ENCODE data around the gene TBCK.

The TBCK gene

GRCh38 chr4:106253364-106254129 lies 62.5 kb downstream of the TBCK start:
- Histone ChIP-seq H3K4me3 (no peak overlapping the region), H3K9me3 (no peaks in the 10 kb centered on the region), H3K36me3 (peaks cover 21 to 39% (median 29%) of the 10 kb centered on the region in 3 donors), H3K4me1 (peaks cover 0 to 6% (median 0%) of the 10 kb centered on the region in 4 donors), H3K27ac (no peak overlapping the region), H3K27me3 (no peaks in the 10 kb centered on the region)
- intact Hi-C loops (cut with DNase I; ENCODE audit: low total_unique reads) = no loop called here
- TF ChIP-seq CTCF (IDR thresholded peaks at IDR 0.05) = no peak
- DNase-seq = no peak

- H3K36me3 ChIP-seq = peaks cover 15 to 42% (median 39%) of the 10 kb centered on the region in 3 donors
- H3K27me3 ChIP-seq = no peaks in the 10 kb centered on the region
- H3K9me3 ChIP-seq = no peaks in the 10 kb centered on the region
- no peaks in the 10 kb centered on the region for H3K4me1 ChIP-seq
- intact Hi-C loops (cut with DNase I; ENCODE audit: low total_unique reads) = no loop called here
- TF ChIP-seq CTCF (IDR thresholded peaks at IDR 0.05) = no peak
- H3K27ac ChIP-seq = no peak overlapping the region
- no peak for DNase-seq
- no peak overlapping the region for H3K4me3 ChIP-seq
Observed at GRCh38 chr4:106247600-106247999, 68.4 kb downstream of the TBCK start.

GRCh38 chr4:106246441-106246840 lies 69.6 kb downstream of the TBCK start:
- intact Hi-C loops (cut with DNase I; ENCODE audit: low total_unique reads) = no loop called here
- peaks cover 15 to 42% (median 39%) of the 10 kb centered on the region in 3 donors for H3K36me3 ChIP-seq
- no peak for DNase-seq

GRCh38 chr4:106245176-106245575 lies 70.8 kb downstream of the TBCK start:
- peaks cover 6 to 38% (median 32%) of the 10 kb centered on the region in 3 donors for H3K36me3 ChIP-seq
- no peak for DNase-seq
- no peaks in the 10 kb centered on the region for H3K9me3 ChIP-seq
- no peaks in the 10 kb centered on the region for H3K27me3 ChIP-seq
- no peak overlapping the region for H3K27ac ChIP-seq
- TF ChIP-seq CTCF (IDR thresholded peaks at IDR 0.05) = no peak
- intact Hi-C loops (cut with DNase I; ENCODE audit: low total_unique reads) = no loop called here
- no peaks in the 10 kb centered on the region for H3K4me1 ChIP-seq
- H3K4me3 ChIP-seq = no peak overlapping the region

More at GRCh38 chr4:106246441-106246840, 69.6 kb downstream of the TBCK start:
- H3K27me3 ChIP-seq = no peaks in the 10 kb centered on the region
- H3K9me3 ChIP-seq = no peaks in the 10 kb centered on the region
- no peak for TF ChIP-seq CTCF (IDR thresholded peaks at IDR 0.05)
- no peaks in the 10 kb centered on the region for H3K4me1 ChIP-seq
- no peak overlapping the region for H3K4me3 ChIP-seq
- H3K27ac ChIP-seq = no peak overlapping the region

- H3K27ac ChIP-seq = no peak overlapping the region
- H3K36me3 ChIP-seq = peaks cover 5 to 14% (median 6%) of the 10 kb centered on the region in 3 donors
- intact Hi-C loops (cut with DNase I; ENCODE audit: low total_unique reads) = no loop called here
- no peaks in the 10 kb centered on the region for H3K27me3 ChIP-seq
- no peak for DNase-seq
- H3K4me3 ChIP-seq = no peak overlapping the region
- TF ChIP-seq CTCF (IDR thresholded peaks at IDR 0.05) = no peak
- H3K9me3 ChIP-seq = no peaks in the 10 kb centered on the region
- no peaks in the 10 kb centered on the region for H3K4me1 ChIP-seq
Observed at GRCh38 chr4:106240699-106241098, 75.3 kb downstream of the TBCK start.
